ENCODE data around the gene VWA8. TPM values are rescaled to one million over a fixed set of nuclear protein-coding genes. Genes with fewer than 3 reads are reported as not detected.

Gene VWA8
- polyA plus RNA-seq, 1 of the 3 experiments (the other 2 are of a cell fraction) = 5.5 TPM

GRCh38 chr13:41565846-41566245 lies 395.1 kb downstream of the VWA8 start:
- Histone ChIP-seq H4K20me1 (ENCODE audit: insufficient read depth) (no peaks in the 10 kb centered on the region), H3K36me3 (replicated peaks in 1 of 2; ENCODE audit: control insufficient read depth in 1 of 2, insufficient read depth in 2 of 2, low read length in 1 of 2) (no peaks in the 10 kb centered on the region), H3K4me3 (ENCODE audit: low read depth in 2 of 2, low read length in 1 of 2) (no peak overlapping the region), H3K79me2 (ENCODE audit: insufficient read depth) (no peaks in the 10 kb centered on the region), H2AFZ (ENCODE audit: low read depth) (no peak overlapping the region), H3K9ac (no peak overlapping the region), H3K4me2 (no peak overlapping the region), H3K4me1 (ENCODE audit: control insufficient read depth in 1 of 2, insufficient read depth in 2 of 2, low read depth in 1 of 2, low read length in 1 of 2) (peaks cover 0 to 9% of the 10 kb centered on the region in 2 experiments; a peak in 1 of 4 replicates), H3F3A (replicated peaks; ENCODE audit: insufficient read depth) (no peaks in the 10 kb centered on the region), H3K27ac (ENCODE audit: low read depth in 2 of 2, low read length in 1 of 2) (no peak overlapping the region), H3K9me3 (no peaks in the 10 kb centered on the region), H3K9me2 (no peaks in the 10 kb centered on the region), H3K27me3 (ENCODE audit: insufficient read depth) (no peaks in the 10 kb centered on the region)
- TF ChIP-seq NFIC (IDR thresholded peaks at IDR 0.05; ENCODE audit: borderline replicate concordance) (no peak), ELF1 (IDR thresholded peaks at IDR 0.05) (no peak), SIN3A (IDR thresholded peaks at IDR 0.05; ENCODE audit: borderline replicate concordance, low read depth, low read length) (no peak), TAF1 (IDR thresholded peaks at IDR 0.05; ENCODE audit: borderline replicate concordance, low read depth, low read length) (no peak), YY1 (IDR thresholded peaks at IDR 0.05; ENCODE audit: low read depth) (no peak)
- ChIA-PET CTCF (no interaction called here), POLR2A (no interaction called here)
- DNase-seq = no peak
- WGBS (ENCODE audit: low lambda C conversion rate) = 82% methylated on average over 5 of the region's 6 CpGs

GRCh38 chr13:41565216-41565615 lies 395.7 kb downstream of the VWA8 start:
- Histone ChIP-seq H3K27me3 (ENCODE audit: insufficient read depth) (no peaks in the 10 kb centered on the region), H3K9ac (no peak overlapping the region), H3F3A (replicated peaks; ENCODE audit: insufficient read depth) (no peaks in the 10 kb centered on the region), H3K36me3 (replicated peaks in 1 of 2; ENCODE audit: control insufficient read depth in 1 of 2, insufficient read depth in 2 of 2, low read length in 1 of 2) (no peaks in the 10 kb centered on the region), H4K20me1 (ENCODE audit: insufficient read depth) (no peaks in the 10 kb centered on the region), H3K4me1 (ENCODE audit: control insufficient read depth in 1 of 2, insufficient read depth in 2 of 2, low read depth in 1 of 2, low read length in 1 of 2) (peaks cover 0 to 9% of the 10 kb centered on the region in 2 experiments; a peak in 1 of 4 replicates), H2AFZ (ENCODE audit: low read depth) (no peak overlapping the region), H3K4me2 (no peak overlapping the region), H3K9me3 (no peaks in the 10 kb centered on the region), H3K9me2 (no peaks in the 10 kb centered on the region), H3K4me3 (ENCODE audit: low read depth in 2 of 2, low read length in 1 of 2) (no peak overlapping the region), H3K27ac (ENCODE audit: low read depth in 2 of 2, low read length in 1 of 2) (no peak overlapping the region), H3K79me2 (ENCODE audit: insufficient read depth) (no peaks in the 10 kb centered on the region)
- POLR2A ChIA-PET = no interaction called here
- CTCF ChIA-PET = no interaction called here
- 72% methylated on average over 3 of the region's 3 CpGs for WGBS (ENCODE audit: low lambda C conversion rate)
- TF ChIP-seq NFIC (IDR thresholded peaks at IDR 0.05; ENCODE audit: borderline replicate concordance) (no peak), EZH2phosphoT487 (IDR thresholded peaks at IDR 0.05; ENCODE audit: borderline replicate concordance, low read depth) (no peak), JUND (IDR thresholded peaks at IDR 0.05) (0 out of 2 replicates have a peak, but pooled peaks have one; percentile 16), RFX5 (IDR thresholded peaks at IDR 0.05; ENCODE audit: low read length) (no peak), MXI1 (IDR thresholded peaks at IDR 0.05; ENCODE audit: low read depth, low read length) (no peak), YY1 (IDR thresholded peaks at IDR 0.05; ENCODE audit: low read depth) (no peak), TCF12 (IDR thresholded peaks at IDR 0.05) (peak; percentile 50), USF1 (IDR thresholded peaks at IDR 0.05; ENCODE audit: borderline replicate concordance, low read depth) (no peak), IRF3 (IDR thresholded peaks at IDR 0.05; ENCODE audit: low read depth, low read length) (no peak), RCOR1 (IDR thresholded peaks at IDR 0.05; ENCODE audit: low read length) (no peak), FOSL2 (IDR thresholded peaks at IDR 0.05; ENCODE audit: borderline replicate concordance, low read depth) (peak; percentile 14; the same call in 1 of the 2 replicates), PBX3 (IDR thresholded peaks at IDR 0.05) (peak; percentile 79), REST (IDR thresholded peaks at IDR 0.05; ENCODE audit: low read depth, low read length) (no peak), EP300 (IDR thresholded peaks at IDR 0.05; ENCODE audit: borderline replicate concordance in 1 of 2, low read depth in 1 of 2, low read length in 1 of 2) (no peak), FOXJ3 (CRISPR knock-in tag; IDR thresholded peaks at IDR 0.05) (no peak), GABPA (IDR thresholded peaks at IDR 0.05; ENCODE audit: low read depth) (no peak)
- no peak for DNase-seq
